Natural killer cell (primary cell): Measurements from ENCODE around the gene TTC23. TPM values are rescaled to one million over a fixed set of nuclear protein-coding genes. Genes with fewer than 3 reads are reported as not detected.

Experiments
- ATAC-seq, 3 donors: fragments of 150-1000 bp in 2 of 3; fragments of 200-7000 bp in 1 of 3; cut with Tn5 transposase; 1 replicate in 1 of 3; 2 replicates in 2 of 3; pipeline ENCODE4 v1.10.0; 2021; ENCODE audit warnings: mild to moderate bottlenecking in 2 of 3, moderate library complexity in 2 of 3
- DNase-seq, 2 donors: peaks; one replicate each; pipeline versions ENCODE4 v3.0.0 to v3.0.0-alpha.2; 2013 to 2021; ENCODE audit warnings: mixed read lengths in 1 of 2
- H3K27ac ChIP-seq: one replicate; pipeline ENCODE4 v1.5.1; 2013; ENCODE audit warnings: mild to moderate bottlenecking, low read length
- H3K27me3 ChIP-seq: one replicate; pipeline ENCODE4 v1.6.1; 2013; ENCODE audit warnings: low read length; ENCODE audit not compliant: control insufficient read depth, insufficient read depth
- H3K36me3 ChIP-seq: one replicate; pipeline ENCODE4 v1.6.1; 2013; ENCODE audit warnings: low read length; ENCODE audit not compliant: control insufficient read depth, insufficient read depth
- H3K4me1 ChIP-seq: one replicate; pipeline ENCODE4 v1.6.1; 2013; ENCODE audit warnings: low read length; ENCODE audit not compliant: control insufficient read depth, insufficient read depth
- H3K4me3 ChIP-seq: one replicate; pipeline ENCODE4 v1.5.1; 2013; ENCODE audit warnings: low read length
- H3K9me3 ChIP-seq: one replicate; pipeline ENCODE4 v1.6.1; 2013; ENCODE audit warnings: low read length; ENCODE audit not compliant: control insufficient read depth, insufficient read depth
- H3K27ac Mint-ChIP-seq, 2 donors: one replicate each; pipeline ENCODE4 v1.8.0; 2022; ENCODE audit warnings: mild to moderate bottlenecking in 2 of 2, mixed read lengths in 2 of 2, moderate library complexity in 1 of 2
- H3K27me3 Mint-ChIP-seq, 2 donors: one replicate each; pipeline ENCODE4 v1.8.0; 2022; ENCODE audit warnings: low read depth in 2 of 2, mixed read lengths in 2 of 2
- H3K36me3 Mint-ChIP-seq: one replicate; pipeline ENCODE4 v1.8.0; 2022; ENCODE audit warnings: mixed read lengths
- H3K4me1 Mint-ChIP-seq, 2 donors: one replicate each; pipeline ENCODE4 v1.8.0; 2022; ENCODE audit warnings: mixed read lengths in 2 of 2
- H3K4me3 Mint-ChIP-seq: one replicate; pipeline ENCODE4 v1.8.0; 2022; ENCODE audit warnings: mild to moderate bottlenecking, moderate library complexity, mixed read lengths
- H3K9me3 Mint-ChIP-seq, 2 donors: one replicate each; pipeline ENCODE4 v1.8.0; 2022; ENCODE audit warnings: mixed read lengths in 2 of 2
- CTCF ChIP-seq: fragments of 200-600 bp; IDR thresholded peaks from one replicate; pipeline ENCODE4 v1.8.0; 2022; ENCODE audit warnings: antibody characterized with exemption
- WGBS: methylation state at CpG from one replicate; pipeline ENCODE4 v1.1.7; 2013; ENCODE audit warnings: missing lambda C conversion rate; ENCODE audit not compliant: insufficient coverage; 5-methylcytosine and 5-hydroxymethylcytosine counted together
- intact Hi-C: fragments of 100-400 bp; cut with micrococcal nuclease; formaldehyde crosslinking; loops from one replicate; pipeline ENCODE4 v1.14.2; 2022
- total RNA-seq, 4 donors: library from RNA; stranded (reverse); fragments of 120-200 nt in 1 of 4; gene quantifications; one replicate each; pipeline versions ENCODE4 v1.2.3 to v1.2.4, GENCODE V29; 2013 to 2022

TTC23 gene
- total RNA-seq, 3 donors from 2014 or later (not counting 1 experiment from before 2014, with no cell fraction given): 0.75 to 1.1 (median 1.0) TPM

GRCh38 chr15:99170476-99171065 is 78.8 kb downstream of the TTC23 start:
- Histone ChIP-seq H3K4me3 (no peak overlapping the region), H3K27ac (no peak overlapping the region), H3K4me1 (no peaks in the 10 kb centered on the region), H3K36me3 (no peaks in the 10 kb centered on the region), H3K9me3 (no peaks in the 10 kb centered on the region), H3K27me3 (no peaks in the 10 kb centered on the region)
- intact Hi-C loops: no loop called here
- Mint-ChIP-seq H3K4me3 (no peak overlapping the region), H3K9me3 (no peaks in the 10 kb centered on the region), H3K27me3 (no peaks in the 10 kb centered on the region), H3K4me1 (no peaks in the 10 kb centered on the region), H3K27ac (no peak overlapping the region), H3K36me3 (no peaks in the 10 kb centered on the region)
- TF ChIP-seq CTCF: no peak
- ATAC-seq: no peak
- 91% methylated on average over 7 of the region's 7 CpGs for WGBS
- DNase-seq: no peak

GRCh38 chr15:99169769-99170311 is 79.5 kb downstream of the TTC23 start:
- ATAC-seq: no peak
- no peaks in the 10 kb centered on the region for H3K9me3 ChIP-seq
- Mint-ChIP-seq H3K4me3 (no peak overlapping the region), H3K36me3 (no peaks in the 10 kb centered on the region), H3K9me3 (no peaks in the 10 kb centered on the region), H3K27me3 (no peaks in the 10 kb centered on the region), H3K4me1 (no peaks in the 10 kb centered on the region), H3K27ac (no peak overlapping the region)
- DNase-seq: no peak
- H3K4me3 ChIP-seq: no peak overlapping the region
- intact Hi-C loops: no loop called here
- H3K36me3 ChIP-seq: no peaks in the 10 kb centered on the region
- H3K27me3 ChIP-seq: no peaks in the 10 kb centered on the region
- TF ChIP-seq CTCF: no peak
- H3K4me1 ChIP-seq: no peaks in the 10 kb centered on the region
- 96% methylated on average over 9 of the region's 10 CpGs for WGBS
- H3K27ac ChIP-seq: no peak overlapping the region

GRCh38 chr15:99168601-99169580 is 80.5 kb downstream of the TTC23 start:
- Mint-ChIP-seq H3K9me3 (no peaks in the 10 kb centered on the region), H3K27ac (no peak overlapping the region), H3K36me3 (no peaks in the 10 kb centered on the region), H3K27me3 (no peaks in the 10 kb centered on the region), H3K4me3 (no peak overlapping the region), H3K4me1 (no peaks in the 10 kb centered on the region)
- H3K4me1 ChIP-seq: no peaks in the 10 kb centered on the region
- H3K27me3 ChIP-seq: no peaks in the 10 kb centered on the region
- DNase-seq (no peak), ATAC-seq (no peak)
- 99% methylated on average over 4 of the region's 5 CpGs for WGBS
- H3K27ac ChIP-seq: no peak overlapping the region
- TF ChIP-seq CTCF: no peak
- H3K9me3 ChIP-seq: no peaks in the 10 kb centered on the region
- intact Hi-C loops: no loop called here
- H3K4me3 ChIP-seq: no peak overlapping the region
- H3K36me3 ChIP-seq: no peaks in the 10 kb centered on the region
